ENCODE measurements around the gene ZNF862. TPM values are rescaled to one million over a fixed set of nuclear protein-coding genes. Genes with fewer than 3 reads are reported as not detected.

ZNF862 gene
- polyA plus RNA-seq, 3 donors, result 1.3 to 18.4 (median 2.7) TPM

- H3K27me3 Mint-ChIP-seq (ENCODE audit: low read depth in 3 of 3), result peaks cover 0 to 4% (median 0%) of the 10 kb centered on the region in 3 donors
- H3K9me3 ChIP-seq (replicated peaks in 1 of 2; ENCODE audit: control insufficient read depth in 1 of 2, insufficient read depth in 1 of 2, low read length in 2 of 2), result no peaks in the 10 kb centered on the region
- no peaks in the 10 kb centered on the region for H3K9me3 Mint-ChIP-seq
- no peak for TF ChIP-seq CTCF (IDR thresholded peaks at IDR 0.05)
- no peak overlapping the region for H3K27ac Mint-ChIP-seq
- H3K4me1 Mint-ChIP-seq, result no peaks in the 10 kb centered on the region
- H2AFZ ChIP-seq (ENCODE audit: insufficient read depth, low read depth, low read length, poor library complexity, severe bottlenecking), result no peak overlapping the region
- H3K4me1 ChIP-seq (ENCODE audit: control insufficient read depth in 1 of 2, insufficient read depth in 2 of 2, low read length in 2 of 2), result no peaks in the 10 kb centered on the region
- H3K27ac ChIP-seq (ENCODE audit: low read depth in 1 of 2, low read length in 2 of 2), result no peak overlapping the region
- H3K36me3 Mint-ChIP-seq, result no peaks in the 10 kb centered on the region
- H3K4me3 Mint-ChIP-seq, result no peak overlapping the region
- WGBS (ENCODE audit: insufficient coverage), result 94% methylated on average over 13 of the region's 19 CpGs
- no peaks in the 10 kb centered on the region for H3K36me3 ChIP-seq (replicated peaks in 1 of 2; ENCODE audit: control insufficient read depth in 1 of 2, insufficient read depth in 2 of 2, low read length in 2 of 2)
- no peaks in the 10 kb centered on the region for H3K79me2 ChIP-seq (ENCODE audit: insufficient read depth, low read length)
- no peak overlapping the region for H3K4me3 ChIP-seq (replicated peaks in 1 of 3; ENCODE audit: low read depth in 2 of 3, low read length in 3 of 3)
- intact Hi-C loops (cut with micrococcal nuclease), result no loop called here
- no peak overlapping the region for H3K9ac ChIP-seq (ENCODE audit: insufficient read depth, low read length, poor library complexity, severe bottlenecking)
- DNase-seq, result no peak
- no peaks in the 10 kb centered on the region for H4K20me1 ChIP-seq (ENCODE audit: insufficient read depth, low read length)
- H3K4me2 ChIP-seq (replicated peaks; ENCODE audit: extremely low read depth, low read length, poor library complexity, severe bottlenecking), result no peak overlapping the region
- H3K27me3 ChIP-seq (ENCODE audit: control insufficient read depth in 2 of 2, insufficient read depth in 2 of 2, low read length in 2 of 2), result no peaks in the 10 kb centered on the region
These were observed 13.2 kb upstream of the ZNF862 start for GRCh38 chr7:149824748-149825566.

GRCh38 chr7:149825567-149826343 is 12.4 kb upstream of the ZNF862 start:
- H3K27ac ChIP-seq (ENCODE audit: low read depth in 1 of 2, low read length in 2 of 2), result no peak overlapping the region
- H4K20me1 ChIP-seq (ENCODE audit: insufficient read depth, low read length), result no peaks in the 10 kb centered on the region
- DNase-seq, result no peak
- Mint-ChIP-seq H3K27ac (no peak overlapping the region), H3K9me3 (no peaks in the 10 kb centered on the region), H3K4me1 (no peaks in the 10 kb centered on the region), H3K27me3 (ENCODE audit: low read depth in 3 of 3) (peaks cover 3 to 6% (median 4%) of the 10 kb centered on the region in 3 donors), H3K4me3 (no peak overlapping the region), H3K36me3 (no peaks in the 10 kb centered on the region)
- H3K79me2 ChIP-seq (ENCODE audit: insufficient read depth, low read length), result no peaks in the 10 kb centered on the region
- 95% methylated on average over 11 of the region's 19 CpGs for WGBS (ENCODE audit: insufficient coverage)
- no peak overlapping the region for H3K4me3 ChIP-seq (replicated peaks in 1 of 3; ENCODE audit: low read depth in 2 of 3, low read length in 3 of 3)
- no peaks in the 10 kb centered on the region for H3K4me1 ChIP-seq (ENCODE audit: control insufficient read depth in 1 of 2, insufficient read depth in 2 of 2, low read length in 2 of 2)
- no peaks in the 10 kb centered on the region for H3K9me3 ChIP-seq (replicated peaks in 1 of 2; ENCODE audit: control insufficient read depth in 1 of 2, insufficient read depth in 1 of 2, low read length in 2 of 2)
- no peaks in the 10 kb centered on the region for H3K36me3 ChIP-seq (replicated peaks in 1 of 2; ENCODE audit: control insufficient read depth in 1 of 2, insufficient read depth in 2 of 2, low read length in 2 of 2)
- H3K9ac ChIP-seq (ENCODE audit: insufficient read depth, low read length, poor library complexity, severe bottlenecking), result no peak overlapping the region
- H3K27me3 ChIP-seq (ENCODE audit: control insufficient read depth in 2 of 2, insufficient read depth in 2 of 2, low read length in 2 of 2), result no peaks in the 10 kb centered on the region
- intact Hi-C loops (cut with micrococcal nuclease), result no loop called here
- no peak overlapping the region for H3K4me2 ChIP-seq (replicated peaks; ENCODE audit: extremely low read depth, low read length, poor library complexity, severe bottlenecking)
- TF ChIP-seq CTCF (IDR thresholded peaks at IDR 0.05), result no peak
- no peak overlapping the region for H2AFZ ChIP-seq (ENCODE audit: insufficient read depth, low read depth, low read length, poor library complexity, severe bottlenecking)

All from CD14-positive monocyte (primary cell).